Stimulated activated CD8-positive, alpha-beta memory T cell treated with anti-CD3 and anti-CD28 coated beads, Interleukin-7, amount 100 ng/mL, for 48 hours (primary cell): ENCODE measurements around the gene ARHGEF11.

Experiments used
- DNase-seq, 2 donors: peaks; one replicate each; pipeline ENCODE4 v3.0.0-alpha.2; 2020; ENCODE audit warnings: low read depth in 1 of 2; ENCODE audit errors: extremely low read depth in 1 of 2

Gene ARHGEF11

DNA sequence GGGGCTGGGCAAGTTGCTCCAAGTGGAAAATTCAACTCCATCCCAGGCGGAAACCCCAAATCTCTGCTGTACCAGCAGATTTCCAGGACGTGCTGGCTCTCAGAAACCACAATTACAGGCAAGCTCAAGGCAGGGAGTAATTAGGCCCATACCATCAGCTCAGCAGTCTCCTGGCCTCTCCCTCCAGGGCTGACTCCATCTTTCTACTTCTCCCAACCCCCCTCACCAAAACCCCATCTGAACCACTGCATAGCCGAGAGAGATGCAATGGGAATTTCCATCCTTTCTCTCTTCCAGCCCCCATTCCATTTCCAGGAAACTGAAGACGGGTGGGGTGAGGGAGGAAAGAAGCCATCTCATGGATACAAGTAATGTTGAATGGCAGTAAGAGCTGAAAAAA is 41.2 kb downstream of the ARHGEF11 start:
- no peak for DNase-seq

DNA sequence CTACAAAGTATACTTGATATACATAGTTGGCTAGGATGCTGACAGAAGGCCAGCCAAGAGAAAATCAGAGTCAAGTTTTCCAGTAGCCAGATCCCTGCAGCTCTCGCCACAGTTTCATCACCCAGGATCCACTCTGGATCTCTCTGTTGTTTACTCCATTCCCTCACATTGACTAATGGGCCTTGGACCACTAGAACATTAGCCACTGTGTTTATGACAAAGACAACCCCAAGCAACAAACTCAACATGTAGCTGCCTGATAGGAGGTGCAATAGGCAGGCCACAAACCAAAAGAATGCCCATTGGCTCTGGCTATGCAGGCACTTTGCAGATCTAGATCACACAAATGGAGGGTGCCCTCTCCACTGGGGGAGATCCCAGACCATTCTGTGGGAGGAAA is 44.2 kb downstream of the ARHGEF11 start:
- no peak for DNase-seq

DNA sequence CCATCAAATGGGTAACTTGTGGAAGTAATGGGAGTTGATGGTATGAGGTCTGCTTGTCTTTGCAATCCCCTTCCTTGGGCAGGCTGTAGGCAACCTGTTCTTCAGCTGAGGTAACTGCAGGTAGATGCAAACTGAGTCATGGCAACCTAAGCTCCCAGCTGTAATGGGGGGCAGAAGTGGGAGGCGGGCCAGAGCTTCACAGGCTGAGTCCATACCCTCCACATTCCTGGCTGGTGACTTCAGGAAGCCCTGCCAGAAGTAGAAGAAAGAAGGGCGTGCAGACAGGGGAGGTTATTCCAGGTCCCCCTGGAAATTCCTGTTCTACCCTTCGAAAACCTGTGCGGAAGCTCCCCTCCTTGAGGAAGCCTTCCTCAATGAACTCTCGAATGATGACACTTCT is 44.9 kb downstream of the ARHGEF11 start:
- DNase-seq, result no peak

DNA sequence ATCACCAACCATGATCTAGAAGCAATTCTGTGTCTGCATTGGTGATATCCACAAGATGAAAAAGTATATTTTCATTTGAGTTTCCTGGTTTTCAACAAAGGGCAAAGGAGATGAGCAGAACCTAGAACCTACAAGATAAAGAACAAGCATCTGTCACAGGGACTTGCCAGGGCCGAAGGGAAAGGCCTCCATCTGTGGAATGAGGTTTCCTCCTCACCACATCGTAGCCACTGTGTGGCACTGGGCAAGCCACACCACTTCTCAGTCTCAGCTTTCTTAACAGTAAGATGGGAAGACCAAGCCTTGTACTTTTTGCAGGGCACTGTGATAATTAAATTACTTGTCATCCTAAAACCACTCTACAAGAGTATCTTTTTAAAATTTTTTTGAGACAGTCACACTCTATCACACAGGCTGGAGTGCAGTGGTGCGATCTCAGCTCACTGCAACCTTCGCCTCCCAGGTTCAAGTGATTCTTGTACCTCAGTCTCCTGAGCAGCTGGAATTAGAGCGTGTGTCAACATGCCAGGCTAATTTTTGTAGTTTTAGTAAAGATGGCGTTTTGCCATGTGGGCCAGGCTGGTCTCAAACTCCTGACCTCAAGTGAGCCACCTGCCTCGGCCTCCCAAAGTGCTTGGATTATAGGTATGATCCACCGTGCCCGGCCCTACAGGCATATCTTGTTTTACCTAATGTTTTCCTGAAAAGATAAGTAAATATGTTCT is 45.8 kb downstream of the ARHGEF11 start:
- no peak for DNase-seq

DNA sequence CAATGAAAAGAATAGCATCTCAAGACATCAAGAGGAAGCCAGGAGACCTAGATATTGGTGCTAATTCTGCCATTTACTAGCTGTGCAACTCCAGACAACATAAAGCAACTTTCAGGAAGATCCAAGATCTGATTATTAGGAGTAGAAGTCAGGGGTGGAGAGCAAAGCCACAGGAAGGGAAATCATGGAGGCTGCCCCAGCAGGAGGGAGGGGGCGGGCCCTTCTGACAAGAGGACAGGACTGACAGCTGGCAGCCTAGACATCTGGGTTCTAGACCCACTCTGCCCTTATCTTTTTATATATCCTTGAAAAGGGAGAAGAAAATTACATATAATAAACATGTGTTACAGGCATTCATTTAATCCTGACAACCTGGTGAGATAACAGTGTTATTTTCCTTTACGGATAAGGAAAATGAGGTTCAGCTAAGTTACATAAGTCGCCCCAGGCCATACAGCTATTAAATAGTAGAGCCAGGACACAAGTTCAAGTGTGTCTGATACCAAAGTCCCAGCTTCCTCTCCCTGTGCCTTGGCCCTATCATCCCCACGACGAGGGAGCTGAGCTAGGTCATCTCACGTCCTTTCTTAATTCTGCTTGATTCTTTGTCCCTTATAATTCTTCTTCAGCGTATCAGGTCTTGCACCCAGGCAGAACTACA is 46.6 kb downstream of the ARHGEF11 start:
- DNase-seq, result no peak

DNA sequence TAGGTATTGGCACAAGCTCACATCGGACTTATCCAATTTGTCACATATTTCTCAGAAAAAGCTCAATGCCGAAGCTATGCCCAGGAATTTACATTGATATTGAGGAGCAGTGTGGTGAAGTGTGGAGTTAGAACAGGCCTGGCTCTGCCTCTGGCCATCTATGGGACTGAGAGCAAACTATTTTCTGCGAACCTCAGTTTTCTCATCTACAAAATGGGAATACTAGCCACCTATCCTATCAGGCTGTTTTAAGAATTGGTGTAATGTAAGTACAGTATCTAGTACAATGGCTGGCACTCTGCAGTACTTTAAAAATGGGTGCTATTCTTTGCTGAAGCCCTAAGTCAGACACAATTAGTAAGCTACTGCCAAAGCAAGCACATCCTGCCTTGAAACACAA is 47.2 kb downstream of the ARHGEF11 start:
- DNase-seq, result no peak

DNA sequence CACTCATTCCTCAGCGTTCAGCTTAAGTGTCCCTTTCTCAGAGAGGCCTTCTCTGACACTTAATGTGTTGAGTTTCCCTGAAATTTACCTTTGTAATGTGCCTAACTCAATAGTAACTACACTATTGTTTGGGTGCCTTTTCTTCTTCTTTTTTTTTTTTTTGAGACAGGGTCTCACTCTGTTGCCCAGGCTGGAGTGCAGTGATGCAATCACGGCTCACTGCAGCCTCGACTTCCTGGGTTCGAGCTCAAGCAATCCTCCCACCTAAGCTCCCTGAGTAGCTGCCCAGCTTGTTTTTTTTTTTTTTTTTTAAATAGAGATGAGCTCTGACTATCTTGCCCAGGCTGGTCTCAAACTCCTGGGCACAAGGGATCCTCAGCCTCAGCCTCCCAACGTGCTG is 50.1 kb downstream of the ARHGEF11 start:
- no peak for DNase-seq

DNA sequence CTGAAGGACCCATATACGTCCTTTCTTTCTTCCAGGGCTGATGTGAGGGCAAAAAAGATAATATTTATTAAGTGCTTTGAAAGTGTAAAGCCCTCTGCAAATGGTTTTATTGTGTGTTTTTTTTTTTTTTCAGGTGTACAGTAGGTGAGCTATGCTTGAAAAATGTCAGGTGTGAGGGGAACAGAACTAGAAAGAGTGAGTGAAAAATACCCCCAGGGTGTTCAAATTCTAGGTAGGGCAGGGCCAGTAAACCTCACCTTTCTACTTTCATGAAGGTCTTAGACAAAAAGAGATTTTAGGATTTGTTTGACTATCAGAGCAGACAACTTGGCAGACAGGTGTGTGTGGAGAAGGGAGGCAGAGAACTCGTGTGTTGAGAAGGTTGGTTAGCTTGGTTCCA is 51.3 kb downstream of the ARHGEF11 start:
- DNase-seq, result no peak

DNA sequence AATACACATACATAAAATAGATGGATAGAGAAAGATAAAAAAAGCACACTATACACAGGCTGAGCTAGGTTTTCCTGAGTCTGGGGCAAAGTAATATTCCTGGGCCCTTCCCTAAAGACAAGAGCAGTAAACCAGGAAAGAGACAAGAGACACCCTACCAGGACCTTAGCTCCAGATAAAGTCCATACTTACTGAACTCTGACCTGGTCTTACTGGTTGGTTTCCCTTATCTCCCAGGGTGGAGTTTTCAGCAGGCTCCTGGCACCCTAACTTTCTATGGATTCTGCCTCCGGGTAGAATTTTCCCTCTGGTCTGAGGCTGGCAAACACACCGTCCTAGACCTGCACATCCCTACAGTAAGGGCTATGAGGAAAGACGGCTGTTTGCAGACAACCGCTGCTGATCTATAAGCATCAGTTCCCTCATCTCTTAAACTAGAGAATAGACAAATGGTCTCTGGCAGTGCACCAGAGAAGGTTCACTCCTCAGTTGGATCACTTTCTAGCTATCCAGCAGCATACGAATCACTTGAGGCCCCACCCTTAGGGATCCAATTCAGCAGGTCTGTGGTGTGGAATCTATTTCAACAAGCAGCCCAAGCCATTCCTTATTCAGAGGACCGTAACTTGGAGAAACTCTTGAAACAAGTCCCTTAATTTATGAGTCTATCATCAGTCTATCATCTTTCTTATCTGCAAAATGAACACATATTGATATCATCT is 52.0 kb downstream of the ARHGEF11 start:
- DNase-seq, result no peak

DNA sequence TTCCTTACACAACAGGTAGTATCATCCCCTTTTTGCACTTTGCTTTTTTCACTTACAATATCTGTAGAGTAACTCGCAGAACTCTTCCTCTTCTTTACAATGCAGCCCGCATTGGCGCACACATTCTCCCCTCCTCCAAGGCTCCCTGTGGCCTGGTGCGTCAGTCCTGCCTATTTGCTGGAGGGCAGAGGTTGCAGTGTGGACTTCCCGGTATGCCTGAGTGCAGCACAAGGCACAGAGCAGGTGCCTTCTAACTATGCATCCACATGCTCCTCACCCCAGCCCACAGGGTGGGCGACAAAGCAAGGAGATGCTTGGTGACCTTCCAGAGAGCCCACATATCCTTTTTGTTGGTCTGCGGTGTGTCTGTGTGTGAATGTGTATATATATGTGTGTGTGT is 53.3 kb downstream of the ARHGEF11 start:
- DNase-seq, result no peak

DNA sequence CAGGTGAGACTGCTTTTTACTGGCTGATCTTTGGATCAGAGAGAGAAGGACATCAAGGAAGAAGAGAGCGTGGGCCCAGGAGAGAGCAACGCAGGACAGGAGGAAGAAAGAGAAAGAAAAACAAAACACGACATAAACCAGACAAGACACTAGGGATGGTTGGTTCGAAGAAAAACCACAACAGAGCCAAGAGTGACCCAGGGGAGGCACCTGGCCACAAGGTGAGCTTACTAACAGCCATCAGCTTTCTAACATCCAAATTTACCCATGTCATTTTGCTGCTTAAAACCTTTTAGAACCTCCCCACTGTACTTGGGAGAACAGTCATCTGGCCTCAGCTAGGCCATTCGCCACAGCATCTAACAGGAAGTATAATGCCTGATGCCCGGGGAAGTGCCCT is 57.8 kb downstream of the ARHGEF11 start:
- no peak for DNase-seq

DNA sequence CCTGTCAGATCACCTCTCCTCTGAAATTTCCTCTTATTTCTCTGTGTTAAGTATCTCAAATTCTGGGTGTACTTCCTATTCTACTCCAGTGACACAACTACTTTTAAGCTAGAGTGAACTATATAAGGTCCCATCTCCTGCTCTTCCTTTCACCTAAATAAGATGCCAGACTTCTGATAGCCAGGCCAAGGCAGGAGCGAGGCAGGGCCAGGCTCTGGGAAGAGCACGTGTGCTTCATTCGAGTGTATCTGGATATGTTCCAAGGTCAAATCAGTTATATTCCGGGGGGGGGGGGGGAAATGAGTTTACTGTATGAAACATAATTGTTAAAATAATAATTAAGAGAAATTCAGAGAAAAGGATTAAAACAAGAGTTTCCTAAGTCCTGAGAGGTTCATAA is 65.0 kb downstream of the ARHGEF11 start:
- no peak for DNase-seq

DNA sequence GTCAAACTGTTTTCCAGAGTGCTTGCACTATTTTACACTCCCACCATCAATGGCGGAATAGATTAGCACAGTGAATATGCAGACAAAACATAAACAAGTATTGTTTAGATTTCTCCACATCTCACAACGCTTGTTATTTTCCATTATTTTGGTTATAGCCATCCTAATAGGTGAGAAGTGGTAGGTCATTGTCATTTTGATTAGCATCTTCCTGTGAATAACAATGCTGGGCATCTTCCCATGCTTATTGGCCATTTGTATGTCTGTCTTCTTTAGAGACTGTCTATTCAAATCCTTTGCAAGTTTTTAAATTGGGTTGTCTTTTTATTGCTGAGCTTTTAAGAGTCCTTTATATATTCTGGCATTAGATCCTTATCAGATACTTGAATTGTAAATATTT is 70.5 kb downstream of the ARHGEF11 start:
- no peak for DNase-seq

DNA sequence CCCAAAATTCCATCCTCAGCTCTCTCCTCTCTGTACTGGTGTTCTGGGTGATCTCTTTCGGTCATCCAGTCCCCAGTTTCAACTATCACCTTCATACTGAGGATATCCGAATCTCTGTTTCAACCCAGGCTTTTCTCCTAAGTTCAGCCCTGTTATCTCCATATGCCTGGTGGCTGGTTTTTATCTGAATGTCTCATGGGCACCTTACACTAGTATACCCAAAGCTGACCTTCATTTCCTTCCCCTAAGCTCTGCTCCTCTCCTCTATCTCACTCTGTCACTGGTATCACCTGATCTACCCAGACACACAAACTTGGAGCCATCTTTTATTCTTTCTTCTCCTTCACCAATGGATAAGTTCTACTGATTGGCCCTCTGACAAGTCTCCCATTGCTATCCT is 72.1 kb downstream of the ARHGEF11 start:
- DNase-seq, result no peak

DNA sequence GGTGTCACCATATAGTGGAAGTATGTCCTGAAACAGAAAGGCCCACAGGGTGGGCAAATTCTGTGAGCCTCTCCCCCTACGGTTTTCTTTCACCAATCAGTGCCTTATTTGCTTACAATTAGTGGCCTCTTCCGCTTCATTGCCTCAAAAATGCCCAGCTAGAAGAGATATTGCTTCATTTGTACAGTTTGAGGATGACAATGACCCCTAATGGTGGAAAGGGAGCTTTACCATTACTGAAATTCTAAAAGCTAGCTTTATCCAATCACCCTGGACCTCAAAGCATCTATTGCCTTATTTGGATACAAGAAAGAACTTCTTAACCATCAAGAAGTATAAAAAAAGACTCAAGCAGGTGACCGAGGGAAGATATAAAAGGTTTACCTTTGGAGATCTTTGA is 75.5 kb downstream of the ARHGEF11 start:
- DNase-seq, result no peak

DNA sequence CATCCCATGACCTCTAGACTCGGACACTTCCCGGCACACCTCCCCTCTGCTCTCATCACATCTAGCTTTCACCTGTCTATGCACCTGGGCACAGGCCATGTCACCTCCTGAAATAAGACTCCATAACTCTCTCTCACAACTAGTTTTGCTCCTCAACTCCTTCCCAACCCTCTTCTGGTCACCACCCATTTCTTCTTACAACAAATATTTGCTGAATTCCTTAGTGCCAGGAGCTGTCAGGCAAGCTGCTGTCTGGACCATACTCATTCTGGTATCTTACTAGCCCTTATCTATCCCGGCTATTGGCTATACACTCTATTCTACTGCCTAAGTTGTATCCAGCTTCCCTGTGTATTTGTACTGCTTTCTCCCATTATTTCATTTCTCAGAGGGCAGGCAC is 76.0 kb downstream of the ARHGEF11 start:
- DNase-seq, result no peak

DNA sequence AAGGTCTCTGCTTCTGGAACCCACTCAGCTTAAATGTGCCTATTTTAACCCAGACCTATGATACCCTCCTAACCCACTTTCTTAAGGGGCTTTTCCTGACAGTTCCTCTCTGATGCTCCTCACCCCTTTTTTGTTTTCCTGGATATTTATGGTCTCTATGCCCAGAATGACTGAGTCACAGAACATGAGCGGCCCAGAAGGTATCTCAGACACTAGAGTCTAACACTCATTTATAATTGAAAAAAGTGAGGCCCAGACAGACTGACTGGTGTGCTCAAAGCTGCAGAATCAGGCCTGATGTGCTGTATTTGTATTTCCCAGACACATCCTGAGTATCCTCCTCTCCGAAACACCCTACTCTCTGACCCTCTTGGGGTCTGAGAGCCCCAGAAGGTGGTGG is 81.1 kb downstream of the ARHGEF11 start:
- no peak for DNase-seq

DNA sequence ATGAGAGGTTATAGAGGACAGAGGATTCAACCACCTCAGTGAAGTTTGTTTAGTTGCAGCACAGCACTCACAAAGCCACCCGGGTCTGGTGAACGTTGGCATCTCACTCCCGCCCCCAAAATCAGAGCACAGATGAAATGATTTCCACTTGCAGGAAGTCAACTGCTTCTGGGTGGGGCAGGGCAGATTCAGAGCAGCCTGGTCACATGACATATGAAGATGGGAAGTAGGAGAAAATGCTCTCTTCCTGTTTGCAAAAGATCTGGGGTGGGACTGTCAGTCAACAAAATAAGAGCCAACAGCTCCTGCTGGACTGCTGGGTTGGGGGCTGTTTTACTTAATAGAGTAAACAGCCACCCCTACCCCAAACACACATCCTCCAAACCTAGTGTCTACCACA is 81.9 kb downstream of the ARHGEF11 start:
- DNase-seq, result peak in 1 of 2 donors; percentile 6

DNA sequence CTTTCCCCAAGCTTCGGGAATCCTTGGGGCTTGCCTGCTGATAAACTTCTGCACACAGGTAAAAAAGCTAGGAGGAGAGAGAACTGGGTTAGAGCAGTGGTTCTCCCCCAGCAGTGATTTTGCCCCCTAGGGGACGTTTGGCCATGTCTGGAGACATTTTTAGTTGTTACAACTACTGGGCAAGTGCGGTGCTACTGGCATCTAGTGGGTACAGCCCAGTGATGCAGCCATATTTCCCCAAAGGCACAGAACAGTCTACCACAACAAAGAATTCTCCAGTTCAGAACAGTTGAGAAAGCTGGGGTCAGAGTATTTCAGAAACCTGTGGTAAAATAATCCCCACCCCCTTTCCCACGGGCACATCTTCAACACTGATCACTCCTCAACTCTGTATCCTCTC is 83.8 kb downstream of the ARHGEF11 start:
- peak in 1 of 2 donors; percentile 8 for DNase-seq

DNA sequence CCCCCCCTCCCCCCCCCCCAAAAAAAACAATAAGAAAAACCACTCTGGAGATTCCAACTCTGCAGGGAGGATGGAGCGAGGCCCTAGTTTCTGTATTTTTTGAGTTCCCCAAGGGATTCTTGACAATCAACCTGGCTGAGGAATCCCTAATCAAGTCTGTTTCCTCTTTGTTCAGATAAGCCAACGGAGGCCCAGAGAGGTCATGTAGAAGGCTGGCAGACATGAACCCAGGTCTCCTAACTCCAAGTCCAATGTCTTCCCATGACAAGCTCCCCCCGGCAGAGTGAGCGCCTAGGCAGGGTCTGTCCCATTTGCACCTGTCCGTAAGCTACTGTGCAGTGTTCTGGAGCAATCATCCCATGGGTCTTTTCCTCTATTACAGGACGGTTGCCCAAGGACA is 85.6 kb downstream of the ARHGEF11 start:
- DNase-seq, result no peak

DNA sequence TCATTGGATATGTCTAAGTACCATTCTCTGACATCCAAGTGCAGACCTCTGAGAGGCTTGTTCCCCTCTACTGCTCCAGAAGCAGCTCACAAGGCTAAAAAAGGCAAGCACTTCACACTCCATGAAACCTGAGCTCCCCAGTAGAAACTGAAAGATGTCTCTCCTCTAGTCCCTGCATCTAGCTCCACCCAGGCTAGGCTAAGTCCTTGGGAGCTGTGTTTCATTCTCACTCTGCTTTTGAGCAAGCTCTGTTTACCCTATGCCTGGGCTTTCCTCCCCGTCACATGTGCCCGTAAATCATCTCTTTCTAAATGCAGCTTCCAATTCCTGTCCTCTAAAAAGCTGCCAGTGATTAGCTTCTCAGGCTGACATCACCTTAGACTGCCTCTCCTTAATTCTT is 86.1 kb downstream of the ARHGEF11 start:
- no peak for DNase-seq

DNA sequence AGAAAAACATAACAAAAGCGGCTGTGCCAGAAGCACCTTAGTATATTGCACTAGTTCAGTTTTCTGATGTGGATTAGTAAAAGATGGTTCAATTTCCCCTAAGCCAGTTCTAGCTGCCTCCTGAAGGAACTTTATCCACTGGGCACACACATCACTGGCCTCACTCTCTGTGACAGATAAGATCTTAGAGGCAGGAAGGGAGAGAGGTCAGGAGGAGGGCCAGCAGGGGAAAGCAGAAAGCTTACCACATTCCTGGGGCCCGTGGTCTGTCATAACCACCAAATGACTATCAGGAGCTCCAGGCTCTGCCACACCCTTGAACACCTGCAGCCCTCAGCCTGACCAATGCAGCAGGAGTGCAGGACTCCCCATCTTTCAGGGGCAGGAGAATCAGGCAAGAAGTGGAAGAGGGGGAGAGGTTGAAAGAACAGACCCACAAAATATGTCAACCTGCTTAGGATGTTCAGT is 87.3 kb downstream of the ARHGEF11 start:
- no peak for DNase-seq
